Measurements from ENCODE around the gene OLFM3. TPM values are rescaled to one million over a fixed set of nuclear protein-coding genes. Genes with fewer than 3 reads are reported as not detected.

OLFM3 gene
- total RNA-seq, 1 experiment from 2014 or later, result not detected

GRCh38 chr1:101995984-101996745 lies 561 bp downstream of the OLFM3 start:
- Histone ChIP-seq H3K27me3 (replicated peaks; ENCODE audit: control insufficient read depth, insufficient read depth, low read length) (no peaks in the 10 kb centered on the region), H3K9me3 (no peaks in the 10 kb centered on the region), H3K4me3 (ENCODE audit: low read depth, low read length) (no peak overlapping the region), H3K36me3 (ENCODE audit: control insufficient read depth, insufficient read depth, low read length) (no peaks in the 10 kb centered on the region), H3K4me1 (no peaks in the 10 kb centered on the region)
- no peak overlapping the region for H3K27ac Mint-ChIP-seq (ENCODE audit: unreplicated experiment)
- no peak for TF ChIP-seq CTCF (IDR thresholded peaks at IDR 0.05; ENCODE audit: insufficient read depth in 1 of 2, low read depth in 1 of 2, low read length in 1 of 2, severe bottlenecking in 1 of 2, unreplicated experiment in 1 of 2)
- no peak overlapping the region for H3K4me3 Mint-ChIP-seq (ENCODE audit: unreplicated experiment)
- no TSS peak for BruUV-seq (replicated peaks)
- H3K4me1 Mint-ChIP-seq (ENCODE audit: low read depth, unreplicated experiment), result no peaks in the 10 kb centered on the region
- intact Hi-C loops (cut with micrococcal nuclease; ENCODE audit: unreplicated experiment), result no loop called here
- ChIA-PET POLR2A (no interaction called here), CTCF (no interaction called here)
- H3K9me3 Mint-ChIP-seq (ENCODE audit: unreplicated experiment), result no peaks in the 10 kb centered on the region
- H3K27me3 Mint-ChIP-seq (ENCODE audit: insufficient read depth, unreplicated experiment), result no peaks in the 10 kb centered on the region
- DNase-seq, result no peak
- no peaks in the 10 kb centered on the region for H3K36me3 Mint-ChIP-seq (ENCODE audit: insufficient read depth, unreplicated experiment)

GRCh38 chr1:101993710-101994109 lies 3.0 kb downstream of the OLFM3 start:
- POLR2A ChIA-PET, result no interaction called here
- no peak for DNase-seq
- CTCF ChIA-PET, result interaction anchor here (0.7 kb wide), 1 partner anchor 179 kb away, joined by 3 read pairs; no protein-coding TSS in a partner anchor

More at GRCh38 chr1:101993710-101994109, 3.0 kb downstream of the OLFM3 start:
- TF ChIP-seq CTCF (IDR thresholded peaks at IDR 0.05; ENCODE audit: insufficient read depth in 1 of 2, low read depth in 1 of 2, low read length in 1 of 2, severe bottlenecking in 1 of 2, unreplicated experiment in 1 of 2), result no peak
- Histone ChIP-seq H3K27me3 (replicated peaks; ENCODE audit: control insufficient read depth, insufficient read depth, low read length) (no peaks in the 10 kb centered on the region), H3K4me3 (ENCODE audit: low read depth, low read length) (no peak overlapping the region), H3K4me1 (no peaks in the 10 kb centered on the region), H3K9me3 (no peaks in the 10 kb centered on the region), H3K36me3 (ENCODE audit: control insufficient read depth, insufficient read depth, low read length) (no peaks in the 10 kb centered on the region)
- no peak overlapping the region for H3K27ac Mint-ChIP-seq (ENCODE audit: unreplicated experiment)
- no peaks in the 10 kb centered on the region for H3K4me1 Mint-ChIP-seq (ENCODE audit: low read depth, unreplicated experiment)
- H3K27me3 Mint-ChIP-seq (ENCODE audit: insufficient read depth, unreplicated experiment), result no peaks in the 10 kb centered on the region
- H3K4me3 Mint-ChIP-seq (ENCODE audit: unreplicated experiment), result no peak overlapping the region
- H3K9me3 Mint-ChIP-seq (ENCODE audit: unreplicated experiment), result no peaks in the 10 kb centered on the region
- H3K36me3 Mint-ChIP-seq (ENCODE audit: insufficient read depth, unreplicated experiment), result no peaks in the 10 kb centered on the region
- BruUV-seq (replicated peaks), result no TSS peak
- intact Hi-C loops (cut with micrococcal nuclease; ENCODE audit: unreplicated experiment), result loop anchor here (1.0 kb wide), 1 partner anchor 198 kb away; no protein-coding TSS in a partner anchor
